Liver (tissue), 9 donors: ENCODE results near the gene TSPAN15. TPM values are rescaled to one million over a fixed set of nuclear protein-coding genes. Genes with fewer than 3 reads are reported as not detected.

Source experiments
- DNase-seq: peaks from one replicate; pipeline ENCODE4 v3.0.0-alpha.2; 2017; ENCODE audit warnings: low spot score
- H3K27ac ChIP-seq, 2 donors: one replicate each; pipeline ENCODE4 v1.7.0; 2013; ENCODE audit warnings: inconsistent platforms in 2 of 2, low read length in 2 of 2, control low read depth in 1 of 2, low read depth in 1 of 2, mild to moderate bottlenecking in 1 of 2
- H3K27me3 ChIP-seq, 4 donors: one replicate each; pipeline versions ENCODE4 v1.6.1 to v1.7.0; 2013; ENCODE audit warnings: low read length in 3 of 4, inconsistent platforms in 1 of 4, mild to moderate bottlenecking in 1 of 4, moderate library complexity in 1 of 4; ENCODE audit not compliant: control insufficient read depth in 4 of 4, insufficient read depth in 4 of 4
- H3K36me3 ChIP-seq, 4 donors: one replicate each; pipeline versions ENCODE4 v1.6.1 to v1.7.0; 2013; ENCODE audit warnings: low read length in 3 of 4, mild to moderate bottlenecking in 3 of 4, low read depth in 1 of 4, moderate library complexity in 1 of 4; ENCODE audit not compliant: control insufficient read depth in 4 of 4, insufficient read depth in 3 of 4
- H3K4me1 ChIP-seq, 4 donors: one replicate each; pipeline versions ENCODE4 v1.6.1 to v1.7.0; 2013; ENCODE audit warnings: low read length in 3 of 4, mild to moderate bottlenecking in 3 of 4, moderate library complexity in 1 of 4; ENCODE audit not compliant: control insufficient read depth in 4 of 4, insufficient read depth in 4 of 4
- H3K4me3 ChIP-seq, 3 donors: one replicate each; pipeline versions ENCODE4 v1.6.1 to v1.7.0; 2013; ENCODE audit warnings: low read length in 3 of 3, control low read depth in 1 of 3, low read depth in 1 of 3, mild to moderate bottlenecking in 1 of 3
- H3K9ac ChIP-seq, 2 donors: one replicate each; pipeline ENCODE4 v1.7.0; 2013; ENCODE audit warnings: low read length in 2 of 2, mild to moderate bottlenecking in 2 of 2, moderate library complexity in 2 of 2, control low read depth in 1 of 2, low read depth in 1 of 2
- H3K9me3 ChIP-seq, 4 donors: one replicate each; pipeline versions ENCODE4 v1.6.1 to v1.7.0; 2013; ENCODE audit warnings: low read length in 3 of 4; ENCODE audit not compliant: control insufficient read depth in 4 of 4
- EGR1 ChIP-seq, 2 donors: IDR thresholded peaks; 2 replicates each; pipeline ENCODE4 v1.6.1; 2016 to 2018; ENCODE audit warnings: antibody characterized with exemption in 2 of 2, low read depth in 2 of 2
- FOXA1 ChIP-seq: IDR thresholded peaks from 2 replicates; pipeline ENCODE4 v1.6.1; 2016; ENCODE audit warnings: antibody characterized with exemption
- FOXA2 ChIP-seq: IDR thresholded peaks from 2 replicates; pipeline ENCODE4 v1.6.1; 2016; ENCODE audit warnings: antibody characterized with exemption
- GABPA ChIP-seq, 2 donors: IDR thresholded peaks in 1 of 2; conservative IDR thresholded peaks in 1 of 2; 2 replicates each; pipeline ENCODE4 v1.6.1; 2016; ENCODE audit warnings: antibody characterized with exemption in 2 of 2, mild to moderate bottlenecking in 1 of 2, moderate library complexity in 1 of 2
- HNF4A ChIP-seq, 2 donors: conservative IDR thresholded peaks; 2 replicates each; pipeline ENCODE4 v1.6.1; 2016; ENCODE audit warnings: antibody characterized with exemption in 2 of 2, mild to moderate bottlenecking in 2 of 2
- HNF4G ChIP-seq: IDR thresholded peaks from 2 replicates; pipeline ENCODE4 v1.6.1; 2016; ENCODE audit warnings: antibody characterized with exemption
- JUND ChIP-seq, 2 donors: IDR thresholded peaks; 2 replicates each; pipeline ENCODE4 v1.6.1; 2016; ENCODE audit warnings: antibody characterized with exemption in 2 of 2
- NR2F2 ChIP-seq: IDR thresholded peaks from 2 replicates; pipeline ENCODE4 v1.6.1; 2016; ENCODE audit warnings: antibody characterized with exemption
- RAD21 ChIP-seq, 2 donors: IDR thresholded peaks; 2 replicates each; pipeline ENCODE4 v1.6.1; 2016; ENCODE audit warnings: antibody characterized with exemption in 2 of 2, mild to moderate bottlenecking in 2 of 2
- RXRA ChIP-seq, 2 donors: IDR thresholded peaks; 2 replicates each; pipeline ENCODE4 v1.6.1; 2017 to 2018; ENCODE audit warnings: antibody characterized with exemption in 2 of 2, mild to moderate bottlenecking in 1 of 2
- SP1 ChIP-seq: IDR thresholded peaks from 2 replicates; pipeline ENCODE4 v1.6.1; 2018; ENCODE audit warnings: antibody characterized with exemption, mild to moderate bottlenecking
- TAF1 ChIP-seq: conservative IDR thresholded peaks from 2 replicates; pipeline ENCODE4 v1.6.1; 2016; ENCODE audit warnings: antibody characterized with exemption, mild to moderate bottlenecking
- YY1 ChIP-seq: IDR thresholded peaks from 2 replicates; pipeline ENCODE4 v1.6.1; 2016; ENCODE audit warnings: antibody characterized with exemption, mild to moderate bottlenecking
- WGBS: extraction: QIAGEN DNeasy Blood & Tissue Kit; methylation state at CpG from one replicate; pipeline ENCODE4 v1.1.7; 2013; 5-methylcytosine and 5-hydroxymethylcytosine counted together
- polyA plus RNA-seq, 2 donors: library from polyadenylated mRNA; stranded (reverse) in 1 of 2; unstranded in 1 of 2; fragments of 200-250 nt in 1 of 2; fragments of >200 nt in 1 of 2; fragmentation: Nextera tagmentation in 1 of 2; extraction: Ambion mirVana in 1 of 2; gene quantifications; one replicate each; pipeline versions ENCODE4 v1.2.1 to v1.2.3, GENCODE V29; 2013 to 2015
- total RNA-seq, 2 donors: library from RNA; depleted of rRNA; stranded (reverse); fragments of >200 nt; gene quantifications; one replicate each; pipeline ENCODE4 v1.2.3, GENCODE V29; 2014
- TF ChIP-seq, protein P1 (sequence below): IDR thresholded peaks from 2 replicates; pipeline ENCODE4 v1.6.1; 2016; ENCODE audit warnings: antibody characterized with exemption
- TF ChIP-seq, protein P2 (sequence below): IDR thresholded peaks from 2 replicates; pipeline ENCODE4 v1.6.1; 2016; ENCODE audit warnings: antibody characterized with exemption, mild to moderate bottlenecking
- TF ChIP-seq, protein P3 (sequence below): IDR thresholded peaks from 2 replicates; pipeline ENCODE4 v1.6.1; 2016; ENCODE audit warnings: antibody characterized with exemption
- TF ChIP-seq, protein P4 (sequence below): fragments of 150-350 bp; IDR thresholded peaks from 2 replicates; pipeline ENCODE4 v1.5.1; 2017; ENCODE audit warnings: improper control_type of control experiment, low read depth, low read length; ENCODE audit not compliant: missing input control
- TF ChIP-seq, protein P5 (sequence below): IDR thresholded peaks from 2 replicates; pipeline ENCODE4 v1.6.1; 2016; ENCODE audit warnings: antibody characterized with exemption
- donor health status: healthy.
- donor health status: healthy.
- donor health status: healthy.
- donor health status: healthy.
- donor health status: healthy.

The TSPAN15 gene
- total and polyA plus RNA-seq, 4 donors: 2.0 to 4.3 (median 3.3) TPM

DNA sequence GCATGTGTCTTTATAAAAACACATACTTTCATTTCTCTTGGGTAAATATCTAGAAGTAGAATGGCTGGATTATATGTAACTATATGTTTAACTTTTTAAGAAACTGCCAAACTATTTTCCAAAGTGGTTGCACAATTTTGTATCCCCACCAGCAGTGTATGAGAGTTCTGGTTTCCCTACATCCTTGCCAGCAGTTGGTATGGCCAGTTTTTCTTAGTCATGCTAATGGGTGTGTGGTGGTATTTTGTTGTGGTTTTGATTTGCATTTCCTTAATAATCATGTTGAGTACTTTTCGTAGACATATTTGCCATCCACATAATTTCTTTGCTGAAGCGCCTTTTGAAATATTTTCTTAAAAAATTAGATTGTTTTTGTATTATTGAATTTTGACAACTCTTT lies 61.6 kb downstream of the TSPAN15 start:
- H3K27me3 ChIP-seq: no peaks in the 10 kb centered on the region
- H3K4me1 ChIP-seq: peaks cover 0 to under 1% (median 0%) of the 10 kb centered on the region in 4 donors
- no peaks in the 10 kb centered on the region for H3K36me3 ChIP-seq
- TF ChIP-seq, protein P1, sequence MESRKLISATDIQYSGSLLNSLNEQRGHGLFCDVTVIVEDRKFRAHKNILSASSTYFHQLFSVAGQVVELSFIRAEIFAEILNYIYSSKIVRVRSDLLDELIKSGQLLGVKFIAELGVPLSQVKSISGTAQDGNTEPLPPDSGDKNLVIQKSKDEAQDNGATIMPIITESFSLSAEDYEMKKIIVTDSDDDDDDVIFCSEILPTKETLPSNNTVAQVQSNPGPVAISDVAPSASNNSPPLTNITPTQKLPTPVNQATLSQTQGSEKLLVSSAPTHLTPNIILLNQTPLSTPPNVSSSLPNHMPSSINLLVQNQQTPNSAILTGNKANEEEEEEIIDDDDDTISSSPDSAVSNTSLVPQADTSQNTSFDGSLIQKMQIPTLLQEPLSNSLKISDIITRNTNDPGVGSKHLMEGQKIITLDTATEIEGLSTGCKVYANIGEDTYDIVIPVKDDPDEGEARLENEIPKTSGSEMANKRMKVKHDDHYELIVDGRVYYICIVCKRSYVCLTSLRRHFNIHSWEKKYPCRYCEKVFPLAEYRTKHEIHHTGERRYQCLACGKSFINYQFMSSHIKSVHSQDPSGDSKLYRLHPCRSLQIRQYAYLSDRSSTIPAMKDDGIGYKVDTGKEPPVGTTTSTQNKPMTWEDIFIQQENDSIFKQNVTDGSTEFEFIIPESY: no peak
- TF ChIP-seq RXRA (IDR thresholded peaks at IDR 0.05) (no peak), HNF4A (conservative IDR thresholded peaks at IDR 0.05) (no peak), EGR1 (IDR thresholded peaks at IDR 0.05; ENCODE audit: low read depth in 2 of 2) (no peak), RAD21 (IDR thresholded peaks at IDR 0.05) (no peak), JUND (IDR thresholded peaks at IDR 0.05) (no peak), NR2F2 (no peak), FOXA2 (no peak), FOXA1 (no peak), TAF1 (no peak), GABPA (IDR thresholded peaks at IDR 0.05 in 1 of 2, conservative IDR thresholded peaks at IDR 0.05 in 1 of 2) (no peak), YY1 (no peak), HNF4G (no peak), SP1 (no peak)
- TF ChIP-seq, protein P2, sequence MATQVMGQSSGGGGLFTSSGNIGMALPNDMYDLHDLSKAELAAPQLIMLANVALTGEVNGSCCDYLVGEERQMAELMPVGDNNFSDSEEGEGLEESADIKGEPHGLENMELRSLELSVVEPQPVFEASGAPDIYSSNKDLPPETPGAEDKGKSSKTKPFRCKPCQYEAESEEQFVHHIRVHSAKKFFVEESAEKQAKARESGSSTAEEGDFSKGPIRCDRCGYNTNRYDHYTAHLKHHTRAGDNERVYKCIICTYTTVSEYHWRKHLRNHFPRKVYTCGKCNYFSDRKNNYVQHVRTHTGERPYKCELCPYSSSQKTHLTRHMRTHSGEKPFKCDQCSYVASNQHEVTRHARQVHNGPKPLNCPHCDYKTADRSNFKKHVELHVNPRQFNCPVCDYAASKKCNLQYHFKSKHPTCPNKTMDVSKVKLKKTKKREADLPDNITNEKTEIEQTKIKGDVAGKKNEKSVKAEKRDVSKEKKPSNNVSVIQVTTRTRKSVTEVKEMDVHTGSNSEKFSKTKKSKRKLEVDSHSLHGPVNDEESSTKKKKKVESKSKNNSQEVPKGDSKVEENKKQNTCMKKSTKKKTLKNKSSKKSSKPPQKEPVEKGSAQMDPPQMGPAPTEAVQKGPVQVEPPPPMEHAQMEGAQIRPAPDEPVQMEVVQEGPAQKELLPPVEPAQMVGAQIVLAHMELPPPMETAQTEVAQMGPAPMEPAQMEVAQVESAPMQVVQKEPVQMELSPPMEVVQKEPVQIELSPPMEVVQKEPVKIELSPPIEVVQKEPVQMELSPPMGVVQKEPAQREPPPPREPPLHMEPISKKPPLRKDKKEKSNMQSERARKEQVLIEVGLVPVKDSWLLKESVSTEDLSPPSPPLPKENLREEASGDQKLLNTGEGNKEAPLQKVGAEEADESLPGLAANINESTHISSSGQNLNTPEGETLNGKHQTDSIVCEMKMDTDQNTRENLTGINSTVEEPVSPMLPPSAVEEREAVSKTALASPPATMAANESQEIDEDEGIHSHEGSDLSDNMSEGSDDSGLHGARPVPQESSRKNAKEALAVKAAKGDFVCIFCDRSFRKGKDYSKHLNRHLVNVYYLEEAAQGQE: no peak
- TF ChIP-seq, protein P3, sequence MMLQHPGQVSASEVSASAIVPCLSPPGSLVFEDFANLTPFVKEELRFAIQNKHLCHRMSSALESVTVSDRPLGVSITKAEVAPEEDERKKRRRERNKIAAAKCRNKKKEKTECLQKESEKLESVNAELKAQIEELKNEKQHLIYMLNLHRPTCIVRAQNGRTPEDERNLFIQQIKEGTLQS: no peak
- TF ChIP-seq, protein P4, sequence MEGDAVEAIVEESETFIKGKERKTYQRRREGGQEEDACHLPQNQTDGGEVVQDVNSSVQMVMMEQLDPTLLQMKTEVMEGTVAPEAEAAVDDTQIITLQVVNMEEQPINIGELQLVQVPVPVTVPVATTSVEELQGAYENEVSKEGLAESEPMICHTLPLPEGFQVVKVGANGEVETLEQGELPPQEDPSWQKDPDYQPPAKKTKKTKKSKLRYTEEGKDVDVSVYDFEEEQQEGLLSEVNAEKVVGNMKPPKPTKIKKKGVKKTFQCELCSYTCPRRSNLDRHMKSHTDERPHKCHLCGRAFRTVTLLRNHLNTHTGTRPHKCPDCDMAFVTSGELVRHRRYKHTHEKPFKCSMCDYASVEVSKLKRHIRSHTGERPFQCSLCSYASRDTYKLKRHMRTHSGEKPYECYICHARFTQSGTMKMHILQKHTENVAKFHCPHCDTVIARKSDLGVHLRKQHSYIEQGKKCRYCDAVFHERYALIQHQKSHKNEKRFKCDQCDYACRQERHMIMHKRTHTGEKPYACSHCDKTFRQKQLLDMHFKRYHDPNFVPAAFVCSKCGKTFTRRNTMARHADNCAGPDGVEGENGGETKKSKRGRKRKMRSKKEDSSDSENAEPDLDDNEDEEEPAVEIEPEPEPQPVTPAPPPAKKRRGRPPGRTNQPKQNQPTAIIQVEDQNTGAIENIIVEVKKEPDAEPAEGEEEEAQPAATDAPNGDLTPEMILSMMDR: no peak
- TF ChIP-seq, protein P5, sequence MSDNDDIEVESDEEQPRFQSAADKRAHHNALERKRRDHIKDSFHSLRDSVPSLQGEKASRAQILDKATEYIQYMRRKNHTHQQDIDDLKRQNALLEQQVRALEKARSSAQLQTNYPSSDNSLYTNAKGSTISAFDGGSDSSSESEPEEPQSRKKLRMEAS: no peak
- H3K27ac ChIP-seq: no peak overlapping the region
- 46% methylated on average over 2 of the region's 2 CpGs for WGBS
- H3K9ac ChIP-seq: no peak overlapping the region
- no peak overlapping the region for H3K4me3 ChIP-seq
- no peaks in the 10 kb centered on the region for H3K9me3 ChIP-seq
- no peak for DNase-seq
